ENCODE results near the gene ZKSCAN2. TPM values are rescaled to one million over a fixed set of nuclear protein-coding genes. Genes with fewer than 3 reads are reported as not detected.

Gene ZKSCAN2
- polyA plus RNA-seq, 1 donor (not counting 4 experiments of a cell fraction or from before 2014, with no cell fraction given), result 1.8 TPM

DNA sequence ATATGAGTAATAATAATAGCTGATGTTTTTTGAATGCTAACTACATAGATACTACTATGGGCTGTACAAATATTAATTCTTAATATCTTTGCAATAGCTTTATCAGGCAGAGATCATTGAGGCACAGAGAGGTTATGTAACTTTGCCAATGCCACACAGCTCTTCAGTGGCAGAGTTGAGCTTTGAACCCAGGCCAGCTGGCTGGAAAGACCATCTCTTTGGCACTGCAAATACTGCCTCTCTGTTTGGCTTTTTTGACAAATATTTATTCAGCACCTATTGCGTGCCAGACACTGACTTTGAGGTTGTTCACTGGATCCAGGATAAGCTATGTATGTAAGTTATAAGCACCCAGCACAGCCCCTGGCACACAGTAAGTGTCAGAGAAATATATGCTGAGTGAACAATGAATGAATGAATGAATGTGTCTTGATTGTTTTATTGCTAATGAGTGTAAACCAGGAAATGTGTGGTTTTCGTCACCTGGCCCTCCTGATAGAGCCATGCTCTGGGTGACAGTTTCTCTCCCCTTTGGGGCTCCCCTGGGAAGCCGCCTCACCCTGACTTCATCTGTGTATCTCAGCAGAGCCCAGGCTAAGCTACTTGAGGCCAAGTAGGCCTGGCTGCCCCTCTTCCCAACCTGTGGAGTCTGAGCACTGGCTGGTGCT lies 38.4 kb downstream of the ZKSCAN2 start:
- Histone ChIP-seq H3K9ac (ENCODE audit: control insufficient read depth, extremely low read depth, insufficient read depth, low read length) (no peak overlapping the region), H3K27me3 (ENCODE audit: control insufficient read depth, extremely low read depth, insufficient read depth, low read length) (peaks cover 3% of the 10 kb centered on the region), H3K9me1 (ENCODE audit: control insufficient read depth, extremely low read depth, insufficient read depth, low read length) (no peaks in the 10 kb centered on the region), H2AFZ (ENCODE audit: control insufficient read depth, low read length) (no peak overlapping the region), H3K27ac (ENCODE audit: control insufficient read depth, insufficient read depth, low read length) (no peak overlapping the region), H4K20me1 (ENCODE audit: control insufficient read depth, extremely low read depth, insufficient read depth, low read length) (no peaks in the 10 kb centered on the region), H3K4me3 (ENCODE audit: control insufficient read depth in 2 of 3, extremely low read depth in 1 of 3, insufficient read depth in 2 of 3, low read depth in 1 of 3, low read length in 3 of 3) (no peak overlapping the region), H3K9me3 (ENCODE audit: control insufficient read depth, low read depth, low read length) (no peaks in the 10 kb centered on the region), H3K4me1 (ENCODE audit: control insufficient read depth, extremely low read depth, insufficient read depth, low read length) (no peaks in the 10 kb centered on the region), H3K4me2 (ENCODE audit: control insufficient read depth, extremely low read depth, insufficient read depth, low read depth, low read length) (no peak overlapping the region), H3K36me3 (ENCODE audit: control insufficient read depth in 2 of 2, extremely low read depth in 1 of 2, insufficient read depth in 2 of 2, low read length in 2 of 2) (no peaks in the 10 kb centered on the region), H3K79me2 (ENCODE audit: control insufficient read depth, insufficient read depth, low read length) (no peaks in the 10 kb centered on the region)
- FAIRE-seq (no peak), DNase-seq (ENCODE audit: low read depth, low spot score) (no peak)
- no peak for TF ChIP-seq CTCF (optimal IDR thresholded peaks at IDR 0.05 in 1 of 3, IDR thresholded peaks at IDR 0.05 in 1 of 3, conservative IDR thresholded peaks at IDR 0.05 in 1 of 3; ENCODE audit: extremely low read depth in 1 of 3, insufficient read depth in 2 of 3, low read length in 3 of 3)
- TF ChIP-seq EZH2 (IDR thresholded peaks at IDR 0.05; ENCODE audit: low read length), result no peak
- dilution Hi-C loops (cut with MboI; ENCODE audit: extremely low pct_ligation_motif_present, low sequenced_read_pairs), result no loop called here

DNA sequence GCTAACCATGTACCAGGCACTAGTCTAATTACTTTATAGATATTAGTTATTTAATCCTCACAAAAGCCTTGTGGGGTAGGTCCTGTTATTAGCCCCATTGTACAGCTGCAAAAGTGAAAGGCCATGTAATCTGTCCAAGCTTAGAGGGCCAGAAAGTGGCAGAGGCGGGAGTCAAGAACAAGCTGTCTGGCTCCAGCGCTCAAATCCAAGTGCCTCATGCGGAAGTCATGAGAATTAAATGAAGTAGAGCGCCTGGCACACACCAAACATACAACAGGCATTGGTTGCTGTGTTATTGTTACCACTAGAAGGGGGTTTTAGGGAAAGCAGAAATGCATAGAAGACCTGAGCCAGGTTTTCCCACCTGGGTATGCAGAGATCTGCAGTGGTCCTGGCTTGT lies 39.7 kb downstream of the ZKSCAN2 start:
- Histone ChIP-seq H3K36me3 (ENCODE audit: control insufficient read depth in 2 of 2, extremely low read depth in 1 of 2, insufficient read depth in 2 of 2, low read length in 2 of 2) (no peaks in the 10 kb centered on the region), H3K27me3 (ENCODE audit: control insufficient read depth, extremely low read depth, insufficient read depth, low read length) (peaks cover 3% of the 10 kb centered on the region), H3K4me2 (ENCODE audit: control insufficient read depth, extremely low read depth, insufficient read depth, low read depth, low read length) (no peak overlapping the region), H3K9ac (ENCODE audit: control insufficient read depth, extremely low read depth, insufficient read depth, low read length) (no peak overlapping the region), H3K4me3 (ENCODE audit: control insufficient read depth in 2 of 3, extremely low read depth in 1 of 3, insufficient read depth in 2 of 3, low read depth in 1 of 3, low read length in 3 of 3) (no peak overlapping the region), H3K9me3 (ENCODE audit: control insufficient read depth, low read depth, low read length) (no peaks in the 10 kb centered on the region), H3K27ac (ENCODE audit: control insufficient read depth, insufficient read depth, low read length) (no peak overlapping the region), H3K4me1 (ENCODE audit: control insufficient read depth, extremely low read depth, insufficient read depth, low read length) (no peaks in the 10 kb centered on the region), H3K9me1 (ENCODE audit: control insufficient read depth, extremely low read depth, insufficient read depth, low read length) (no peaks in the 10 kb centered on the region), H4K20me1 (ENCODE audit: control insufficient read depth, extremely low read depth, insufficient read depth, low read length) (no peaks in the 10 kb centered on the region), H2AFZ (ENCODE audit: control insufficient read depth, low read length) (no peak overlapping the region), H3K79me2 (ENCODE audit: control insufficient read depth, insufficient read depth, low read length) (no peaks in the 10 kb centered on the region)
- no peak for TF ChIP-seq EZH2 (IDR thresholded peaks at IDR 0.05; ENCODE audit: low read length)
- TF ChIP-seq CTCF (optimal IDR thresholded peaks at IDR 0.05 in 1 of 3, IDR thresholded peaks at IDR 0.05 in 1 of 3, conservative IDR thresholded peaks at IDR 0.05 in 1 of 3; ENCODE audit: extremely low read depth in 1 of 3, insufficient read depth in 2 of 3, low read length in 3 of 3), result no peak
- DNase-seq (ENCODE audit: low read depth, low spot score) (no peak), FAIRE-seq (no peak)
- dilution Hi-C loops (cut with MboI; ENCODE audit: extremely low pct_ligation_motif_present, low sequenced_read_pairs), result no loop called here

Data from keratinocyte (primary cell).